Measurements from ENCODE around the gene CEP112.

GRCh38 chr17:65755799-65756198 lies 436.1 kb downstream of the CEP112 start:
- TF ChIP-seq CTCF (IDR thresholded peaks at IDR 0.05; ENCODE audit: low read depth, low read length) = no peak
- no peak for TF ChIP-seq POLR2A (IDR thresholded peaks at IDR 0.05; ENCODE audit: extremely low read depth, insufficient read length)
- TF ChIP-seq MYC (IDR thresholded peaks at IDR 0.05; ENCODE audit: low read depth, low read length) = no peak

All from NB4 (cell line).